Endothelial cell of umbilical vein (primary cell): ENCODE data around the gene NCL.

Source experiments
- EZH2 ChIP-seq: IDR thresholded peaks from 2 replicates; pipeline ENCODE4 v1.6.1; 2012; ENCODE audit warnings: borderline replicate concordance, low read depth, mild to moderate bottlenecking, moderate library complexity, low read length, inconsistent platforms; ENCODE audit not compliant: severe bottlenecking
- FOS ChIP-seq: IDR thresholded peaks from 2 replicates; pipeline ENCODE4 v1.6.1; 2011; ENCODE audit warnings: mild to moderate bottlenecking, low read length, moderate library complexity, borderline replicate concordance; ENCODE audit not compliant: insufficient read depth
- GATA2 ChIP-seq: IDR thresholded peaks from 2 replicates; pipeline ENCODE4 v1.7.0; 2011; ENCODE audit warnings: low read depth, mild to moderate bottlenecking, moderate library complexity, mixed read lengths, low read length; ENCODE audit not compliant: insufficient read length, insufficient read depth
- POLR2A ChIP-seq: IDR thresholded peaks from 2 replicates; pipeline ENCODE4 v1.6.1; 2012; ENCODE audit warnings: low read depth, mild to moderate bottlenecking, control low read depth, low read length
- POLR2AphosphoS5 ChIP-seq: IDR thresholded peaks from 2 replicates; pipeline ENCODE4 v1.6.1; 2012; ENCODE audit warnings: low read depth, mild to moderate bottlenecking, control low read depth, low read length, moderate library complexity; ENCODE audit not compliant: insufficient read depth
- TF ChIP-seq, protein P1 (sequence below), 2 donors: IDR thresholded peaks; 1 replicate in 1 of 2; 2 replicates in 1 of 2; pipeline ENCODE4 v1.5.1; 2011; ENCODE audit warnings: low read length in 2 of 2, mild to moderate bottlenecking in 2 of 2, moderate library complexity in 2 of 2, control low read depth in 1 of 2, inconsistent platforms in 1 of 2, low read depth in 1 of 2; ENCODE audit not compliant: insufficient read depth in 1 of 2; ENCODE audit errors: extremely low read depth in 1 of 2

DNA sequence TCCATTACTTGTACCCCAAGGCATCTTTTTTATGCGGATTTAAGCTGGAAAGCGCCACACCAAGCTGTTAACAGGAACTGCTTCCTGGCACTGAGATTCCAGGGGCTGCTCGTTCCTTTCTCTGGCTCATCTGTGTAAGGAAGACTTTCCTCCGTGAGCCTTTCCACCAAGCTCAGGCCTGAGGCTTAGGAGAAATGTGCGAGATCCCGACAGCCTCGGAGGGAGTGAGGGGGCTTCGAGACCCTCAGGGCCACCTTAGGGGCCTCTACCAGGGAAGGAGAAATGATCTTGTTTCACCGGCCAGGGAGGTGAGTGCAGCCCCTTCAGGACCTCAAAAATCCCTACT lies 51.7 kb downstream of the NCL start:
- TF ChIP-seq, protein P1, sequence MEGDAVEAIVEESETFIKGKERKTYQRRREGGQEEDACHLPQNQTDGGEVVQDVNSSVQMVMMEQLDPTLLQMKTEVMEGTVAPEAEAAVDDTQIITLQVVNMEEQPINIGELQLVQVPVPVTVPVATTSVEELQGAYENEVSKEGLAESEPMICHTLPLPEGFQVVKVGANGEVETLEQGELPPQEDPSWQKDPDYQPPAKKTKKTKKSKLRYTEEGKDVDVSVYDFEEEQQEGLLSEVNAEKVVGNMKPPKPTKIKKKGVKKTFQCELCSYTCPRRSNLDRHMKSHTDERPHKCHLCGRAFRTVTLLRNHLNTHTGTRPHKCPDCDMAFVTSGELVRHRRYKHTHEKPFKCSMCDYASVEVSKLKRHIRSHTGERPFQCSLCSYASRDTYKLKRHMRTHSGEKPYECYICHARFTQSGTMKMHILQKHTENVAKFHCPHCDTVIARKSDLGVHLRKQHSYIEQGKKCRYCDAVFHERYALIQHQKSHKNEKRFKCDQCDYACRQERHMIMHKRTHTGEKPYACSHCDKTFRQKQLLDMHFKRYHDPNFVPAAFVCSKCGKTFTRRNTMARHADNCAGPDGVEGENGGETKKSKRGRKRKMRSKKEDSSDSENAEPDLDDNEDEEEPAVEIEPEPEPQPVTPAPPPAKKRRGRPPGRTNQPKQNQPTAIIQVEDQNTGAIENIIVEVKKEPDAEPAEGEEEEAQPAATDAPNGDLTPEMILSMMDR (IDR thresholded peaks at IDR 0.05; ENCODE audit: extremely low read depth in 1 of 2, insufficient read depth in 1 of 2, low read depth in 1 of 2, low read length in 2 of 2): no peak
- TF ChIP-seq POLR2A (no peak), POLR2AphosphoS5 (no peak), FOS (no peak), EZH2 (no peak), GATA2 (no peak)
